Cerebellar cortex (tissue), 1 donor: ENCODE measurements around the gene SH3PXD2A.
"Not testable (repeated sequence)": the region's sequence is repeated elsewhere in the genome, so short reads cannot be mapped to it uniquely, and the experiment has no call there.

Experiments used
- DNase-seq: peaks from one replicate; pipeline ENCODE4 v3.0.0-alpha.2; 2015; ENCODE audit warnings: low spot score

SH3PXD2A gene

GRCh38 chr10:103834436-103835095, 20.8 kb downstream of the SH3PXD2A start:
- DNase-seq = no peak

- no peak for DNase-seq
Measured at GRCh38 chr10:103833731-103834365, 21.5 kb downstream of the SH3PXD2A start.

- DNase-seq = no peak
Measured at GRCh38 chr10:103832806-103833205, 22.6 kb downstream of the SH3PXD2A start.

- no peak for DNase-seq
Measured at GRCh38 chr10:103829838-103830465, 25.4 kb downstream of the SH3PXD2A start.

- DNase-seq = no peak
Measured at GRCh38 chr10:103829278-103829677, 26.1 kb downstream of the SH3PXD2A start.

GRCh38 chr10:103828587-103829197, 26.7 kb downstream of the SH3PXD2A start:
- no peak for DNase-seq

- no peak for DNase-seq
Measured at GRCh38 chr10:103828107-103828506, 27.3 kb downstream of the SH3PXD2A start.

GRCh38 chr10:103826885-103827284, 28.5 kb downstream of the SH3PXD2A start:
- DNase-seq = no peak

GRCh38 chr10:103824281-103824680, 31.1 kb downstream of the SH3PXD2A start:
- no peak for DNase-seq

GRCh38 chr10:103823706-103824272, 31.6 kb downstream of the SH3PXD2A start:
- DNase-seq = no peak

- DNase-seq = no peak
Measured at GRCh38 chr10:103822800-103823199, 32.6 kb downstream of the SH3PXD2A start.

- DNase-seq = no peak
Measured at GRCh38 chr10:103822107-103822716, 33.2 kb downstream of the SH3PXD2A start.

GRCh38 chr10:103820101-103821062, 35.0 kb downstream of the SH3PXD2A start:
- DNase-seq = no peak

- DNase-seq = no peak
Measured at GRCh38 chr10:103819493-103819892, 35.9 kb downstream of the SH3PXD2A start.

- DNase-seq = no peak
Measured at GRCh38 chr10:103818765-103819374, 36.5 kb downstream of the SH3PXD2A start.

GRCh38 chr10:103818105-103818504, 37.3 kb downstream of the SH3PXD2A start:
- no peak for DNase-seq

- DNase-seq = no peak
Measured at GRCh38 chr10:103816431-103816830, 38.9 kb downstream of the SH3PXD2A start.

- DNase-seq = no peak
Measured at GRCh38 chr10:103814626-103815370, 40.6 kb downstream of the SH3PXD2A start.

- DNase-seq = no peak
Measured at GRCh38 chr10:103814105-103814504, 41.3 kb downstream of the SH3PXD2A start.

GRCh38 chr10:103813312-103813711, 42.1 kb downstream of the SH3PXD2A start:
- not testable (repeated sequence) for DNase-seq
